NCI-H146 (cell line): ENCODE measurements around the gene RPL36AL.
"Not testable (repeated sequence)": the region's sequence is repeated elsewhere in the genome, so short reads cannot be mapped to it uniquely, and the experiment has no call there.

Experiments
- DNase-seq: peaks from one replicate; lab custom pipeline; 2025; lab: John Stamatoyannopoulos, UW

RPL36AL gene

DNA sequence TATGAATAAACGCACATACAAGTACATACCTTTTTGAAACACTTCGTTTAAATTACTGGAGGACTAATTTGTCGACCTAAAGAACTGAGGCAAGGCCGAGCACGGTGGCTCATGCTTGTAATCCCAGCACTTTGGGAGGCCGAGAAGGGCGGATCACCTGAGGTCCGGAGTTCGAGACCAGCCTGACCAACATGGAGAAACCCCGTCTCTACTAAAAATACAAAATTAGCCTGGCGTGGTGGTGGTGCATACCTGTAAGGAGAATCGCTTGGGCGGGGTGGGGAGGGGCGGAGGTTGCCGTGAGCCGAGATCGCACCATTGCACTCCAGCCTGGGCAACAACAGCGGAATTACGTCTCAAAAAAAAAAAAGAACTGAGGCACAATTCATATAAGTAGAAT is 1.2 kb downstream of the RPL36AL start:
- DNase-seq: not testable (repeated sequence)

DNA sequence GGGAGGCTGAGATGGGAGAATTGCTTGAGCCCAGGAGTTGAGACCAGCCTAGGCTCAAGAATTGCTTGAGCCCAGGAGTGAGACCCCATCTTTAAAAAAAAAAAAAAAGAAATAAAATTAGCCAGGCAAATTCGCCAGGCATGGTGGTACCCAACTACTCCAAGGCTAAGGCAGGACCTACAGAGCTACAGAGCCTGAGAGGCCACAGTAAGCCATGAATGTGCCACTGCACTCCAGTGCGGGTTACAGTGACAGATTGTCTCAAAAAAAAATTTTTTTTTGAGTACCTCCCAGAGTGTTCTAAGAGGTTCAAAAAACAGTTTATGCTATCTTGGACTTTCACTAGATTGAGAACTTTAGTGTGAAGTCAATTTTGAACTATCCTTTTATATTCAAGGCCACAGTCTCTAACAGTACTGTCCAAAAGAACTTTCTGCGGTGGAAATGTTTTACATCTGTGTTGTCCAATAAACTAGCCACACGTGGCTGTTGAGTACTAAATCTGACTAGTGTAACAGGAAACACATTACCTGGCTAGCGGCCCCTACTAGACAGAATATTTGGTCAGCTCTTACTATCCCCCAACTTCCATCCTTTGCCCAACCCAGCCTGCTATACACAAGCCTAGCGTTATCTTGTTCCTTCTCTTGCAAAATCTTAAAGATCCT is 2.4 kb downstream of the RPL36AL start:
- DNase-seq: no peak

DNA sequence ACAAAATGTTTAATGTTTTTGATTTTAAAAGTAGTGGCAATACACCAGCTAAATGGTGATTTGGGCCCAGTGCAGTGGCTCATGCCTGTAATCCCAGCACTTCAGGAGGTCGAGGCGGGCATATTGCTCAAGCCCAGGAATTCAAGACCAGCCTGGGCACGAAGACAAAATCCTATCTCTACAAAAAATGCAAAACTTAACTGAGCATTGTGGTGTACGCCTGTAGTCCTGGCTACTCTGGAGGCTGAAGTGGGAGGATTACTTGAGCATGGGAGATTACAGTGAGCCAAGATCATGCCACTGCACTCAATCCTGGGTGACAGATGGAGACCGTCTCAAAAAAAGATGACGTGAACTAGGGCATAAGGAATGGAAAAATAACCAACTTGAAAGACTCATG is 4.7 kb downstream of the RPL36AL start:
- DNase-seq: no peak

- no peak for DNase-seq
Observed at GRCh38 chr14:49614196-49614595, 6.2 kb downstream of the RPL36AL start.

GRCh38 chr14:49612671-49613070 is 7.8 kb downstream of the RPL36AL start:
- no peak for DNase-seq

- no peak for DNase-seq
Observed at GRCh38 chr14:49612251-49612650, 8.2 kb downstream of the RPL36AL start.

DNA sequence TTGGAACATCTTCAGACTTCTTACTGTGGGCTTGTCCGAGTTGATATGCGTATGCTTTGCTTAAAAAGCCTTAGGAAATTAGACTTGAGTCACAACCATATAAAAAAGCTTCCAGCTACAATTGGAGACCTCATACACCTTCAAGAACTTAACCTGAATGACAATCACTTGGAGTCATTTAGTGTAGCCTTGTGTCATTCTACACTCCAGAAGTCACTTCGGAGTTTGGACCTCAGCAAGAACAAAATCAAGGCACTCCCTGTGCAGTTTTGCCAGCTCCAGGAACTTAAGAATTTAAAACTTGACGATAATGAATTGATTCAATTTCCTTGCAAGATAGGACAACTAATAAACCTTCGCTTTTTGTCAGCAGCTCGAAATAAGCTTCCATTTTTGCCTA is 12.8 kb downstream of the RPL36AL start:
- no peak for DNase-seq

- peak; percentile 89 for DNase-seq
Observed at GRCh38 chr14:49598485-49599300, 21.7 kb downstream of the RPL36AL start, which contains the start of gene LRR1. TSS of gene LRR1 (plus strand) at chr14:49598940. CDS start at chr14:49599021, 81 bp downstream.

DNA sequence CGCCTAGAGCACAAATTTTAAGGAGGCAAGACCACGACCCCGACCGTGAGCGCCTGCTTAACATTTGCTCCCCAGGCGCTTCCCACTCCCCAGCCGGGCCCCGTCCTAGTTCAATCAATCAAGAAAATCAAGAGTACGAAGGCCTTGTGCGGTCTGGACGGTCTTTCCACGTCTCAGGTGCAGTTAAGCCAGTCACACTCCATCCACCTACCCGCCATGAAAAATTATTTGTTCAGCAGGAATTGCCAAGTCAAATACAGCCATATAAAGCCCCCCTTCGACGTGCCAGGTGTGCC is 22.3 kb downstream of the RPL36AL start:
- peak; percentile 81 for DNase-seq

DNA sequence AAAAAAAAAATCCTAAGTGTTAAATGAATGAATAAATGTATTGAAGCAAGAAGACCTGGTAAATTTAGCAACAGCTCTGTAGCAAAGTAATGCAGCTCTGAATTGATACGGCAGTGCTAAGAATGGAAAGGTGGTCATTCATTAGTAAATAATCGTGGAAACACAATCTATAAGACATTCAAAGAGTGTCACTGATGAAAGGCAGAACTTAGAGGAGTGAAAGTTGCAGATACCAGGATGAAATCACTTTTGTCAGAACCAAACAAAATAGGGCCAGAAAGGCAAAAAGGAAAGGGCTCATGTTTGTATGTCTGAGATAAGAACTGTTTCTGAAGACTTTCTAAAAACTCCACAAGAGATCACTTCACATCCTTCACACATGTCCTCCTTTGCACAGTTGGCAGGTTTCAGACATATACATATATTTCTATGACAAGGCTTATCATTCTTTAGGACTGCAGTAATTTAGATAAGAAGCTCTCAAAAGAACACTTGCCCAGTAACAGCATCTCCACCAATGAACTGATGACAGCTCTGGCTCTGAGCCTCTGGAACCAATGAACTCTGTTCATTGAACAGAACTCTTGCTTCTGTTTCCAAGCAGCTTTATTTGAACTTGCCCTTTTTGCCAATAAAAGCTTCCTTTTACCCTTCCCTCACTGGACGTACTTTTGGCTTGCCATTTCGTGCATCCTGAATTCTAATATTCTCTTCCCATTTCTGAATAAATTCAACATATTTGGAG is 25.9 kb downstream of the RPL36AL start:
- DNase-seq: no peak

DNA sequence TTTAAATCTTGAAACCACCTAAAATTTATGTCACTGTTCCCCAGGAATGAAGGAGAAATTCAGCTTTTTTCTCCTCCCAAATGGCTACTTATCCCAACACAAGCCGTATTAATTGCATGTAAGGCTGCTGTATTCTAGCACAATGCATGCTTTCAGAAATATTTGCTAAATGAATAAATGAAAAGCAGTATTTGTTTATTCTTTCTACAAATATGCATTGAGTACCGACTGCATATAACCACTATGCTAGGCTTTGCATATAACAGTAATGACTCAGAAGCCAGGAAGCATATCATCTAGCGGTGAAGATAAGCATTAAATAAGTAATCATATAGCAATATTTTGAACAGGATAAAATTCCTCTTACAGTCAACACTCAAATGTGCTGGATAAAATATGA is 27.4 kb downstream of the RPL36AL start:
- no peak for DNase-seq

- DNase-seq: no peak
Observed at GRCh38 chr14:49589387-49589786, 31.0 kb downstream of the RPL36AL start.

- DNase-seq: peak; percentile 59
Observed at GRCh38 chr14:49586673-49587460, 33.6 kb downstream of the RPL36AL start.

DNA sequence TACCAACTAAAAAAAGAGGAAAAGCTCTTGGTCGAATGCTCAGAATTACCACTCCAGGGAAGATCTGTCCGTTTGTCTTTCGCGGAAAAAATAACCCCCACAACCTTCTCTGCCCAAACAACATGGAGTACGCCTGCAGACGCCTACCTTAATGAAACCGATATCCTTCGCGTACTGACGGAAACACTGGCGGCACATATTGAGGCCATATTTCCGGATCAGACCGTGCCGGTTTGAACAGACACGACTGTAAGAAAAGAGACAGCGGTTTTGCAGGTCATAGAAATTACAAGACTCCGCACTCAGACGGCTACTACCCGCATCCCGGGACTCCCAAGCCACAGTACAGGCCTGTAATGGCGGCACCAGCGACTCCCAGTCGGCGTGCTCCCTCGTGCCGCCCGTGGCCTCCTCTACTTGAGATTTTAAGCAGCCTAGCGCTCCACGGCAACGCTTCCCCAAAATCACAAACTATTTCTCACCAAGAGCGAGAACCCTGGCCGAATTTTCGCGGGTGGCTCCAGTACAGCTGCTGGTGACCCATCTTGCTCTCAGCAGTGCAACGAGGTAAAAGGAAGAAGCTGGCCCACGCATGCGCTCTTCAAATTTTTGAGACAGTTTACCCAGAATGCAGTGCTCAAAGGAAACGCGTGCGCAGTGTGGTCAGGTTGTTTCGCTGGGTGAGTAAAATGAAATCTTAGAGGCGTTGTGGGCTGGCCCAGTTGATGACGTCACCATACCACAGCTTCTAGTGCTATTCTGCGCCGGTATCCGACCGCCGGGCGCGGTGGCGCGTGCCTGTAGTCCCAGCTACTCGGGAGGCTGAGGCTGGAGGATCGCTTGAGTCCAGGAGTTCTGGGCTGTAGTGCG is 34.4 kb downstream of the RPL36AL start, which contains the start of gene RPS29:
Gene RPS29, minus strand, starts transcription at position 578 of the 870 bp plus-strand sequence. Its CDS starts 34 bp downstream, at position 544.
- DNase-seq: peak; percentile 98

GRCh38 chr14:49584981-49585640 is 35.3 kb downstream of the RPL36AL start:
- DNase-seq: not testable (repeated sequence)

- DNase-seq: no peak
Observed at GRCh38 chr14:49584058-49584457, 36.4 kb downstream of the RPL36AL start.

DNA sequence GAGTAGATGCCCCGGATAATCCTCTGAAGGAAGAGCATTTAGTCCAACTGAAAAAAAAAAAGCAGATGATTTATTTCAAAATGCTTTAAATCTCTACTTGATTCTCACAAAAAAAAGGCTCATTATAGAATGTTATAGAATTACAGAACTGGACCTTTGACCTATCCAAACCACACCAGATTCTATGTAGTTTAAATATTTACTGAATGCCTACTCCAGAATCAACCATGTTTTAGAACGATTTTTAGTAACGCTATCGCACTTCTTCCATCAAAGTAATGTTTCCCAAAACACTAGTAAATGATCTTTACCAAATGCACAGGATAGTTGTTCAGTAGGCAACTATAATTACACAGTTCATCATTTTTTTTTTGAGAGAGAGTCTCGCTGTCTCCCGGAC is 36.8 kb downstream of the RPL36AL start:
- DNase-seq: no peak

GRCh38 chr14:49582113-49582977 is 38.1 kb downstream of the RPL36AL start:
- DNase-seq: no peak
